Fibroblast of lung (primary cell): ENCODE measurements around the gene AMIGO3.

Experiments
- EZH2 ChIP-seq: IDR thresholded peaks from 2 replicates; pipeline ENCODE4 v1.5.1; 2012; ENCODE audit warnings: low read length, control low read depth, mild to moderate bottlenecking; ENCODE audit errors: missing control alignments
- TF ChIP-seq, protein P1 (sequence below), 2 donors: IDR thresholded peaks in 1 of 2; conservative IDR thresholded peaks in 1 of 2; 1 replicate in 1 of 2; 2 replicates in 1 of 2; pipeline ENCODE4 v1.5.1; 2011 to 2012; ENCODE audit warnings: low read length in 2 of 2, control low read depth in 1 of 2, inconsistent platforms in 1 of 2, low read depth in 1 of 2, mild to moderate bottlenecking in 1 of 2

DNA sequence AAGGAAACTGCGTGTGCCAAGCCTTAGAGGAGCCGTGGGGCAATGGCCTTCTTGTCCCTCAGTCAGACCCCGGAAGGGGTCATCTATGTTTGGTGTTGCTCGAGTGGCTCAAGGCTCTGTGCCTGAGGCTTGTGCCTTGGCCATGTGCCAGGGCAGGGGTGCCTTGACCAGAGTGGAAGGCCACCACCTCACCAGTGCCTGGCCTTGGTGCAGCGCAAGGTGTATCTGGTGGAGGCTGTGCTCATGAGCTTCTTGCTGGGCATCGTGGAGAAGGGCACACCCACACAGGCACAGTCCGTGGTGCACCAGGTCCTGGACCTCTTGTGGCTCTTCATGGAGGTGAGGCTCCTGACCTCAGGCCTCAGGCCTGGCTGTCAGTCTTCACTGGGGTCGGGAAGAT, 19.5 kb downstream of the AMIGO3 start:
- TF ChIP-seq, protein P1, sequence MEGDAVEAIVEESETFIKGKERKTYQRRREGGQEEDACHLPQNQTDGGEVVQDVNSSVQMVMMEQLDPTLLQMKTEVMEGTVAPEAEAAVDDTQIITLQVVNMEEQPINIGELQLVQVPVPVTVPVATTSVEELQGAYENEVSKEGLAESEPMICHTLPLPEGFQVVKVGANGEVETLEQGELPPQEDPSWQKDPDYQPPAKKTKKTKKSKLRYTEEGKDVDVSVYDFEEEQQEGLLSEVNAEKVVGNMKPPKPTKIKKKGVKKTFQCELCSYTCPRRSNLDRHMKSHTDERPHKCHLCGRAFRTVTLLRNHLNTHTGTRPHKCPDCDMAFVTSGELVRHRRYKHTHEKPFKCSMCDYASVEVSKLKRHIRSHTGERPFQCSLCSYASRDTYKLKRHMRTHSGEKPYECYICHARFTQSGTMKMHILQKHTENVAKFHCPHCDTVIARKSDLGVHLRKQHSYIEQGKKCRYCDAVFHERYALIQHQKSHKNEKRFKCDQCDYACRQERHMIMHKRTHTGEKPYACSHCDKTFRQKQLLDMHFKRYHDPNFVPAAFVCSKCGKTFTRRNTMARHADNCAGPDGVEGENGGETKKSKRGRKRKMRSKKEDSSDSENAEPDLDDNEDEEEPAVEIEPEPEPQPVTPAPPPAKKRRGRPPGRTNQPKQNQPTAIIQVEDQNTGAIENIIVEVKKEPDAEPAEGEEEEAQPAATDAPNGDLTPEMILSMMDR (conservative IDR thresholded peaks at IDR 0.05 in 1 of 2, IDR thresholded peaks at IDR 0.05 in 1 of 2; ENCODE audit: low read depth in 1 of 2, low read length in 2 of 2): no peak
- no peak for TF ChIP-seq EZH2
